OCI-LY7 (cell line): Measurements from ENCODE around the gene TMC7. TPM values are rescaled to one million over a fixed set of nuclear protein-coding genes. Genes with fewer than 3 reads are reported as not detected.

Experiments
- BruUV-seq: library from RNA; stranded (reverse); fragments of 400-500 nt; replicated peaks from 2 replicates; lab custom pipeline; 2021; lab: Mats Ljungman, UMichigan
- CTCF ChIA-PET: fragments of 300-600 bp; sonication (Branson Sonifier 250); formaldehyde crosslinking; loops from one replicate; lab custom pipeline; 2022; ENCODE audit warnings: antibody characterized with exemption; ENCODE audit not compliant: unreplicated experiment; lab: Charles Lee
- POLR2A ChIA-PET: fragments of 300-600 bp; sonication (Branson Sonifier 250); formaldehyde crosslinking; loops from one replicate; lab custom pipeline; 2022; ENCODE audit warnings: antibody characterized with exemption; lab: Charles Lee
- DNase-seq: peaks from one replicate; pipeline ENCODE4 v3.0.0-alpha.2; 2015; ENCODE audit warnings: low spot score
- H2AFZ ChIP-seq: fragments of 200-600 bp; sonication (generic), shearing (Covaris generic); 2 replicates; pipeline ENCODE4 v1.6.1; 2014; ENCODE audit warnings: mild to moderate bottlenecking, antibody characterized with exemption, low read length, moderate library complexity
- H3K27ac ChIP-seq: fragments of 200-600 bp; sonication (generic); 2 replicates; pipeline ENCODE4 v1.5.1; 2014; ENCODE audit warnings: mixed run types, low read depth, mild to moderate bottlenecking, moderate library complexity, low read length, inconsistent platforms; ENCODE audit not compliant: poor library complexity, severe bottlenecking
- H3K36me3 ChIP-seq: fragments of 200-600 bp; sonication (generic); 2 replicates; pipeline ENCODE4 v1.6.1; 2014; ENCODE audit warnings: mild to moderate bottlenecking, antibody characterized with exemption, low read length, moderate library complexity, mixed read lengths; ENCODE audit not compliant: insufficient read depth
- H3K4me1 ChIP-seq: fragments of 200-600 bp; sonication (generic); 2 replicates; pipeline ENCODE4 v1.5.1; 2014; ENCODE audit warnings: mild to moderate bottlenecking, low read length; ENCODE audit not compliant: insufficient read depth, poor library complexity, severe bottlenecking
- H3K4me2 ChIP-seq: fragments of 200-600 bp; sonication (generic); 2 replicates; pipeline ENCODE4 v1.6.1; 2014; ENCODE audit warnings: mild to moderate bottlenecking, low read length
- H3K4me3 ChIP-seq: fragments of 200-600 bp; sonication (generic); 2 replicates; pipeline ENCODE4 v1.5.1; 2014; ENCODE audit warnings: mild to moderate bottlenecking, low read depth, low read length; ENCODE audit not compliant: poor library complexity, severe bottlenecking
- H3K79me2 ChIP-seq: fragments of 200-600 bp; sonication (generic); 2 replicates; pipeline ENCODE4 v1.6.1; 2016; ENCODE audit warnings: low read depth, mild to moderate bottlenecking, low read length, moderate library complexity, mixed read lengths; ENCODE audit not compliant: insufficient read depth
- H3K9me2 ChIP-seq: fragments of 200-600 bp; sonication (generic); 2 replicates; pipeline ENCODE4 v1.6.1; 2016; ENCODE audit warnings: mild to moderate bottlenecking, low read length, mixed read lengths; ENCODE audit not compliant: insufficient read depth
- H3K9me3 ChIP-seq: fragments of 200-600 bp; sonication (generic); 2 replicates; pipeline ENCODE4 v1.6.1; 2014; ENCODE audit warnings: mild to moderate bottlenecking, mixed run types, low read length, mixed read lengths
- H4K20me1 ChIP-seq: fragments of 200-600 bp; sonication (generic); 2 replicates; pipeline ENCODE4 v1.6.1; 2014; ENCODE audit warnings: mild to moderate bottlenecking, antibody characterized with exemption, low read length, moderate library complexity, mixed read lengths; ENCODE audit not compliant: insufficient read depth
- EZH2phosphoT487 ChIP-seq: fragments of 200-600 bp; sonication (generic); IDR thresholded peaks from 2 replicates; pipeline ENCODE4 v1.6.1; 2018; ENCODE audit warnings: low read depth, borderline replicate concordance, mild to moderate bottlenecking, mixed run types, antibody characterized with exemption, low read length, moderate library complexity, mixed read lengths
- intact Hi-C: fragments of 100-400 bp; cut with micrococcal nuclease; formaldehyde crosslinking; loops from one replicate; pipeline ENCODE4 v1.10.0; 2022; ENCODE audit not compliant: unreplicated experiment
- total RNA-seq, 2 experiments: library from RNA; depleted of rRNA in 1 of 2; stranded (reverse); fragments of >200 nt in 1 of 2; shearing (Covaris generic) in 1 of 2; gene quantifications; 2 replicates each; pipeline ENCODE4 v1.2.3, GENCODE V29; 2014 to 2022
- TF ChIP-seq, protein P1 (sequence below): fragments of 200-600 bp; sonication (generic); conservative IDR thresholded peaks from 2 replicates; pipeline ENCODE4 v1.5.1; 2014; ENCODE audit warnings: mild to moderate bottlenecking, antibody characterized with exemption, low read length, moderate library complexity, mixed read lengths

Gene TMC7
- total RNA-seq, 2 experiments from 2014 or later, result not detected

DNA sequence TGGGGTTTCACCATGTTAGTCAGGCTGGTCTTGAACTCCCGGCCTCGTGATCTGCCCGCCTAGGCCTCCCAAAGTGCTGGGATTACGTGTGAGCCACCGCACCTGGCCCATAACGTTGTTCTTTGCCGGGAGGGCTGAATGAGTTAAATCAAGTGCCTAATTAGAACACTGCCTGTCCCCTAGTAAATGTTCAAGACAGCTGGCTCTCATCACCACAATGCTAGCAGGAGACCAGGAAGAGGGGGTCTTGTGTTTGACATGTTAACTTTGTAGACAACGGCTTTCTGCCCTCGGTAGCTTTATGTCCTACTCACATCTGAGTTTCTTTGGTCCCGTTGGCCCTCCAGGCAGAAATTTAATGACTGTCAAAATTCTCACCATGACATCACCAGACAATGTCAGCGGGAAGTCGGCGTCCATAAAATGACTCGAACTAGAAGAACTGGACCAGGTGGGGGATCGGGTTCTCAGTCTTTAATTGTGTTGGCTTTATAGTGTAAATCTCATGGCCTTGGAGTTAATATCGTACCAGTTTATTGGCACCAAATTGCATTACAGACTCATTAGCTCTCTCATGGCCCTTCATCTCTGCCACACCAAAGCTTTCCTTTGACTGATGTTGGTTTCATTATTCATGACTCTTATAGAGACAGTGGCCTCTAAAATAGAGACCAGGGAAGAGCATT lies 118.6 kb downstream of the TMC7 start:
- no peaks in the 10 kb centered on the region for H3K36me3 ChIP-seq
- H3K27ac ChIP-seq, result no peak overlapping the region
- no TSS peak for BruUV-seq
- ChIA-PET POLR2A (no interaction called here), CTCF (no interaction called here)
- H3K9me2 ChIP-seq, result no peaks in the 10 kb centered on the region
- intact Hi-C loops, result no loop called here
- no peak overlapping the region for H3K4me3 ChIP-seq
- H3K9me3 ChIP-seq, result peaks cover 13% of the 10 kb centered on the region; the same call in 1 of the 2 replicates
- no peaks in the 10 kb centered on the region for H3K79me2 ChIP-seq
- H3K4me2 ChIP-seq, result no peak overlapping the region
- no peaks in the 10 kb centered on the region for H4K20me1 ChIP-seq
- peaks cover 5% of the 10 kb centered on the region for H3K4me1 ChIP-seq
- no peak for DNase-seq
- no peak overlapping the region for H2AFZ ChIP-seq
- TF ChIP-seq, protein P1, sequence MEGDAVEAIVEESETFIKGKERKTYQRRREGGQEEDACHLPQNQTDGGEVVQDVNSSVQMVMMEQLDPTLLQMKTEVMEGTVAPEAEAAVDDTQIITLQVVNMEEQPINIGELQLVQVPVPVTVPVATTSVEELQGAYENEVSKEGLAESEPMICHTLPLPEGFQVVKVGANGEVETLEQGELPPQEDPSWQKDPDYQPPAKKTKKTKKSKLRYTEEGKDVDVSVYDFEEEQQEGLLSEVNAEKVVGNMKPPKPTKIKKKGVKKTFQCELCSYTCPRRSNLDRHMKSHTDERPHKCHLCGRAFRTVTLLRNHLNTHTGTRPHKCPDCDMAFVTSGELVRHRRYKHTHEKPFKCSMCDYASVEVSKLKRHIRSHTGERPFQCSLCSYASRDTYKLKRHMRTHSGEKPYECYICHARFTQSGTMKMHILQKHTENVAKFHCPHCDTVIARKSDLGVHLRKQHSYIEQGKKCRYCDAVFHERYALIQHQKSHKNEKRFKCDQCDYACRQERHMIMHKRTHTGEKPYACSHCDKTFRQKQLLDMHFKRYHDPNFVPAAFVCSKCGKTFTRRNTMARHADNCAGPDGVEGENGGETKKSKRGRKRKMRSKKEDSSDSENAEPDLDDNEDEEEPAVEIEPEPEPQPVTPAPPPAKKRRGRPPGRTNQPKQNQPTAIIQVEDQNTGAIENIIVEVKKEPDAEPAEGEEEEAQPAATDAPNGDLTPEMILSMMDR, result no peak
- TF ChIP-seq EZH2phosphoT487, result no peak

DNA sequence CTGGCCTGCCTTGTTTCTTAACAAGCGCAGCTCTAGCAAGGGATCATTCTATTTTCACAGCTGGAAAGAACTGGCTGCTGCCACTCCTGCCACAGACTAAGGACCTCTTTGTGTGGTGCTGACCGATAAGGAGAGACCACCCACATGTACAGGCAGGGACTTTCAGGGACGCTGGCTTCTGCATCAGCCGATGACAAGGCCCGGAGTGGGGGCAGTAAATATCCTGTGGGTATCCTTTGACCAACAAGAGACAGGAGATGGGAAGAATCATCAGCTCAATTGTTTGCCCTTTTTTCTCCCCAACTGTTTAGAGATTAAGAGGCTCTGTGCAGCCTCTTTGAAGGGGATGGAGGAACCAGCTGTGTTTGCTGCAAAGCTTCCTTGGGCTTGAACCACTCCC lies 120.9 kb downstream of the TMC7 start:
- Histone ChIP-seq H3K4me3 (no peak overlapping the region), H3K4me1 (peaks cover 5% of the 10 kb centered on the region), H3K4me2 (no peak overlapping the region), H4K20me1 (no peaks in the 10 kb centered on the region), H3K36me3 (no peaks in the 10 kb centered on the region), H3K79me2 (no peaks in the 10 kb centered on the region), H2AFZ (no peak overlapping the region), H3K9me3 (0 out of 2 replicates have a peak, but pooled peaks cover 4% of the 10 kb centered on the region), H3K27ac (no peak overlapping the region), H3K9me2 (no peaks in the 10 kb centered on the region)
- TF ChIP-seq, protein P1, result no peak
- no peak for TF ChIP-seq EZH2phosphoT487
- CTCF ChIA-PET, result no interaction called here
- intact Hi-C loops, result no loop called here
- no peak for DNase-seq
- POLR2A ChIA-PET, result interaction anchor here (1.2 kb wide), 1 partner anchor 27 kb away, joined by 4 read pairs; no protein-coding TSS in a partner anchor
- BruUV-seq, result no TSS peak

DNA sequence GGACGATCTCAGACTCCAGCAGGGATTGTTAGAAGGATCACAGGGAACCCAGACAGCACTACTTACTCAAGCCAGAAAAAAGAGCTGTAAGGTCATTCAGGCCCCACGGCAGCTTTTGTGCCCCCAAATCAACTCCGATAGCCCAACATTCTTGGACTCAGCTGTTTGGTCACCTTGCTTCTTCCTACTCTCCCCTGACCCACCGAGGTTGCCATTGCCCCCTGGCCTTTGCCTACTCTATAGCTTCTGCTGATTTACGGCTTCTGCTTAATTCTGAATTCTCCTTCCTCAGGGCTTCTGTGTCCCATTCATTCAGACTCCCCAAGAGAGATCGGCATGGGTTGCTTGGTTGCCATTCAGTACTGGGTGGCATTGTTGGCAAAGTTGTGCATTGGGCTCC lies 121.4 kb downstream of the TMC7 start:
- Histone ChIP-seq H3K4me3 (no peak overlapping the region), H2AFZ (no peak overlapping the region), H3K9me3 (0 out of 2 replicates have a peak, but pooled peaks cover 1% of the 10 kb centered on the region), H4K20me1 (no peaks in the 10 kb centered on the region), H3K79me2 (no peaks in the 10 kb centered on the region), H3K4me1 (peaks cover 5% of the 10 kb centered on the region), H3K4me2 (no peak overlapping the region), H3K27ac (no peak overlapping the region), H3K9me2 (no peaks in the 10 kb centered on the region), H3K36me3 (no peaks in the 10 kb centered on the region)
- TF ChIP-seq EZH2phosphoT487, result no peak
- TF ChIP-seq, protein P1, result no peak
- CTCF ChIA-PET, result no interaction called here
- BruUV-seq, result no TSS peak
- POLR2A ChIA-PET, result interaction anchor here (1.2 kb wide), 1 partner anchor 27 kb away, joined by 4 read pairs; no protein-coding TSS in a partner anchor
- intact Hi-C loops, result no loop called here
- no peak for DNase-seq
